ENCODE data around the gene PEAK3. TPM values are rescaled to one million over a fixed set of nuclear protein-coding genes. Genes with fewer than 3 reads are reported as not detected.
A peak's percentile ranks its signal among the peaks of the same experiment; 100 is the strongest.

Gene PEAK3
- total and polyA plus RNA-seq, 9 of the 15 experiments (the other 6 are each of a cell fraction or from before 2014, with no cell fraction given): 0.07 to 0.40 TPM; not detected in 7

DNA sequence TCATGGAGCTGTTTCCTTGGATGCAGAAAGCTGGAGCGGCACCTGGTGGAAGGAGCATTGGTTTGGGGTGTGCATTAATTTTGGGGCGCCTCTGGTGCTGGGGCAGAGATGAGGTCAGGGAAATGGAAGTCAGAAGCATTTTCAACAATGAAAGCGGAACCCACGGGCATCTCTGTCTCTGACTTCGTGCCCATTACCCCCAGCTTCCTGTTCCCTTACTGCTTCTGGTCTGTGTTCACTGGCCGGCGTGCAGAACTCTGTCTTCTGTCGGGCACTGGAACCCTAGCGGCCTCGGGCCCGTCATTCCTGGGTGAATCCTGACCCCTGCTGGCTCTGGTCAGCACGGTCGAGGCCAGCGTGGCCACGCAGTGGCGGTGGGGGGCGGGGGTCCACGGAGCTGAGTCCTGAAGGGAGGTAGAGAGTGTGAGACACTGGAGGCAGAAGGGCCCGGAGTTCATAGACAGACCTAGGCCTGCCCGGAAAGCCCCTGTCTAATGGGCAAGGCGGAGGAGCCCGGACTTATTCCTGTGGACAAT, 33.9 kb upstream of the PEAK3 start (continued):
- TF ChIP-seq TCFL5 (CRISPR knock-in tag; conservative IDR thresholded peaks at IDR 0.05) (no peak), ZBTB17 (CRISPR knock-in tag; IDR thresholded peaks at IDR 0.05) (no peak), ZNF347 (CRISPR knock-in tag; IDR thresholded peaks at IDR 0.05; ENCODE audit: low read depth) (no peak), ZNF140 (CRISPR knock-in tag; IDR thresholded peaks at IDR 0.05) (no peak), MAX (CRISPR knock-in tag; IDR thresholded peaks at IDR 0.05) (0 out of 2 replicates have a peak, but pooled peaks have one; percentile 20), NKRF (IDR thresholded peaks at IDR 0.05; ENCODE audit: borderline replicate concordance) (no peak)
- TF ChIP-seq, protein P1, sequence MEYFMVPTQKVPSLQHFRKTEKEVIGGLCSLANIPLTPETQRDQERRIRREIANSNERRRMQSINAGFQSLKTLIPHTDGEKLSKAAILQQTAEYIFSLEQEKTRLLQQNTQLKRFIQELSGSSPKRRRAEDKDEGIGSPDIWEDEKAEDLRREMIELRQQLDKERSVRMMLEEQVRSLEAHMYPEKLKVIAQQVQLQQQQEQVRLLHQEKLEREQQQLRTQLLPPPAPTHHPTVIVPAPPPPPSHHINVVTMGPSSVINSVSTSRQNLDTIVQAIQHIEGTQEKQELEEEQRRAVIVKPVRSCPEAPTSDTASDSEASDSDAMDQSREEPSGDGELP (CRISPR knock-in tag; IDR thresholded peaks at IDR 0.05; ENCODE audit: borderline replicate concordance): peak; percentile 46; the same call in 1 of the 2 replicates
- TF ChIP-seq, protein P2, sequence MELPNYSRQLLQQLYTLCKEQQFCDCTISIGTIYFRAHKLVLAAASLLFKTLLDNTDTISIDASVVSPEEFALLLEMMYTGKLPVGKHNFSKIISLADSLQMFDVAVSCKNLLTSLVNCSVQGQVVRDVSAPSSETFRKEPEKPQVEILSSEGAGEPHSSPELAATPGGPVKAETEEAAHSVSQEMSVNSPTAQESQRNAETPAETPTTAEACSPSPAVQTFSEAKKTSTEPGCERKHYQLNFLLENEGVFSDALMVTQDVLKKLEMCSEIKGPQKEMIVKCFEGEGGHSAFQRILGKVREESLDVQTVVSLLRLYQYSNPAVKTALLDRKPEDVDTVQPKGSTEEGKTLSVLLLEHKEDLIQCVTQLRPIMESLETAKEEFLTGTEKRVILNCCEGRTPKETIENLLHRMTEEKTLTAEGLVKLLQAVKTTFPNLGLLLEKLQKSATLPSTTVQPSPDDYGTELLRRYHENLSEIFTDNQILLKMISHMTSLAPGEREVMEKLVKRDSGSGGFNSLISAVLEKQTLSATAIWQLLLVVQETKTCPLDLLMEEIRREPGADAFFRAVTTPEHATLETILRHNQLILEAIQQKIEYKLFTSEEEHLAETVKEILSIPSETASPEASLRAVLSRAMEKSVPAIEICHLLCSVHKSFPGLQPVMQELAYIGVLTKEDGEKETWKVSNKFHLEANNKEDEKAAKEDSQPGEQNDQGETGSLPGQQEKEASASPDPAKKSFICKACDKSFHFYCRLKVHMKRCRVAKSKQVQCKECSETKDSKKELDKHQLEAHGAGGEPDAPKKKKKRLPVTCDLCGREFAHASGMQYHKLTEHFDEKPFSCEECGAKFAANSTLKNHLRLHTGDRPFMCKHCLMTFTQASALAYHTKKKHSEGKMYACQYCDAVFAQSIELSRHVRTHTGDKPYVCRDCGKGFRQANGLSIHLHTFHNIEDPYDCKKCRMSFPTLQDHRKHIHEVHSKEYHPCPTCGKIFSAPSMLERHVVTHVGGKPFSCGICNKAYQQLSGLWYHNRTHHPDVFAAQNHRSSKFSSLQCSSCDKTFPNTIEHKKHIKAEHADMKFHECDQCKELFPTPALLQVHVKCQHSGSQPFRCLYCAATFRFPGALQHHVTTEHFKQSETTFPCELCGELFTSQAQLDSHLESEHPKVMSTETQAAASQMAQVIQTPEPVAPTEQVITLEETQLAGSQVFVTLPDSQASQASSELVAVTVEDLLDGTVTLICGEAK (IDR thresholded peaks at IDR 0.05): no peak
- TF ChIP-seq, protein P2 (CRISPR knock-in tag; IDR thresholded peaks at IDR 0.05): no peak
- TF ChIP-seq, protein P3, sequence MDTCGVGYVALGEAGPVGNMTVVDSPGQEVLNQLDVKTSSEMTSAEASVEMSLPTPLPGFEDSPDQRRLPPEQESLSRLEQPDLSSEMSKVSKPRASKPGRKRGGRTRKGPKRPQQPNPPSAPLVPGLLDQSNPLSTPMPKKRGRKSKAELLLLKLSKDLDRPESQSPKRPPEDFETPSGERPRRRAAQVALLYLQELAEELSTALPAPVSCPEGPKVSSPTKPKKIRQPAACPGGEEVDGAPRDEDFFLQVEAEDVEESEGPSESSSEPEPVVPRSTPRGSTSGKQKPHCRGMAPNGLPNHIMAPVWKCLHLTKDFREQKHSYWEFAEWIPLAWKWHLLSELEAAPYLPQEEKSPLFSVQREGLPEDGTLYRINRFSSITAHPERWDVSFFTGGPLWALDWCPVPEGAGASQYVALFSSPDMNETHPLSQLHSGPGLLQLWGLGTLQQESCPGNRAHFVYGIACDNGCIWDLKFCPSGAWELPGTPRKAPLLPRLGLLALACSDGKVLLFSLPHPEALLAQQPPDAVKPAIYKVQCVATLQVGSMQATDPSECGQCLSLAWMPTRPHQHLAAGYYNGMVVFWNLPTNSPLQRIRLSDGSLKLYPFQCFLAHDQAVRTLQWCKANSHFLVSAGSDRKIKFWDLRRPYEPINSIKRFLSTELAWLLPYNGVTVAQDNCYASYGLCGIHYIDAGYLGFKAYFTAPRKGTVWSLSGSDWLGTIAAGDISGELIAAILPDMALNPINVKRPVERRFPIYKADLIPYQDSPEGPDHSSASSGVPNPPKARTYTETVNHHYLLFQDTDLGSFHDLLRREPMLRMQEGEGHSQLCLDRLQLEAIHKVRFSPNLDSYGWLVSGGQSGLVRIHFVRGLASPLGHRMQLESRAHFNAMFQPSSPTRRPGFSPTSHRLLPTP (IDR thresholded peaks at IDR 0.05; ENCODE audit: borderline replicate concordance, extremely low read depth, insufficient read length): no peak
